Tibial artery (tissue), 4 donors: ENCODE data around the gene NEK11.

ENCODE experiments used
- DNase-seq, 2 donors: peaks; one replicate each; pipeline ENCODE4 v3.0.0-alpha.2; 2019
- H3K27ac ChIP-seq, 2 donors: fragments of 200-600 bp; sonication (generic) in 1 of 2; 1 replicate in 1 of 2; 2 replicates in 1 of 2; pipeline ENCODE4 v1.5.1; 2018 to 2019; ENCODE audit warnings: mild to moderate bottlenecking in 1 of 2
- H3K27me3 ChIP-seq, 2 donors: fragments of 200-600 bp; sonication (generic) in 1 of 2; one replicate each; pipeline versions ENCODE4 v1.5.1 to v1.6.0; 2016 to 2019
- H3K36me3 ChIP-seq, 3 donors: fragments of 200-600 bp; sonication (generic) in 2 of 3; one replicate each; pipeline ENCODE4 v1.5.1; 2016 to 2019; ENCODE audit warnings: mild to moderate bottlenecking in 2 of 3
- H3K4me1 ChIP-seq, 4 donors: fragments of 200-600 bp; sonication (generic) in 2 of 4; 1 replicate in 3 of 4; 2 replicates in 1 of 4; pipeline ENCODE4 v1.5.1; 2016 to 2019
- H3K4me3 ChIP-seq, 2 donors: fragments of 200-600 bp; sonication (generic) in 1 of 2; 1 replicate in 1 of 2; 2 replicates in 1 of 2; pipeline ENCODE4 v1.5.1; 2018 to 2019; ENCODE audit warnings: mild to moderate bottlenecking in 2 of 2
- H3K9me3 ChIP-seq, 3 donors: fragments of 200-600 bp; sonication (generic) in 1 of 3; one replicate each; pipeline ENCODE4 v1.5.1; 2016 to 2019
- intact Hi-C: fragments of 100-400 bp; cut with DNase I; formaldehyde crosslinking; loops from one replicate; pipeline ENCODE4 v1.15.0; 2023; ENCODE audit warnings: low total_unique reads
- TF ChIP-seq, protein P1 (sequence below), 2 experiments: fragments of 200-600 bp in 1 of 2; fragments of 450-650 bp in 1 of 2; IDR thresholded peaks; one replicate each; pipeline ENCODE4 v1.5.1; 2017 to 2019; ENCODE audit warnings: antibody characterized with exemption in 2 of 2, mild to moderate bottlenecking in 1 of 2, moderate library complexity in 1 of 2

Gene NEK11

DNA sequence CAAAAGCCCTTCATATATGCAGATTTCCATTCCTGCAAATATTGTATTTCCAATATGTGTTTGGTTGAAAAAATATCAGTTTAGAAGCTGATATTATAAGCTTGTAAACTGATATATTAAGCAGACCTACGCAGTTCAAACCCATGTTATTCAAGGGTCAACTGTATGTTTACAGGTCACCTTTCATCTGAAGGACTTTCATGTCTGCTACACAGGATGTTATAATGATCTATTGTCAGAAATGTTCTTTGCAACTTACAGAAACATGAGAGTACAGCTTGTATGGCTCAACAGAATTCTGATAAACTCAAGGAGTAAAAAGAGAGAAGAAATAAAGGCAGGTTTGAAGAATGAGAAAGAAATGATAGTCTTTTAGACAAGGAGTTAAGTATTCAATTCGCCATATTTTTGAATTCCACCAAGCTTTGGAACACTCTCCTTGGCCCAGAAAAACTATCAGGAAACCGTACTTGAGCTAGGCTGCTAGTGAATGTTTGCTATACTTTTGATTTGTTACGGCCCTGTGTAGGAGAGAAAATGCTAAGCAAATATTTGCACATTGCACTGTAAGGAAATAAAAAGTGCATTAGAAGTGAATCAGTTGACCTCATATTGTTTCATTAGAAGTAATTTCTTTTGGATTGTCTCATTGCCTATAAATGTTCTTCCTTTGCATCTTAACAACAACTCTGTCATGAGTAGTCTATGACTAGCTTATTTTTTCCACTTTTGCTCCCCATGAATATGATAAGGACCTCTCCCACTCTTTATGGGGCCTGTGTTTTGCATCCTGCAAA is 81.2 kb downstream of the NEK11 start:
- Histone ChIP-seq H3K4me3 (no peak overlapping the region), H3K9me3 (no peaks in the 10 kb centered on the region), H3K27ac (no peak overlapping the region), H3K27me3 (no peaks in the 10 kb centered on the region), H3K36me3 (peaks cover 0 to 7% (median 3%) of the 10 kb centered on the region in 3 donors), H3K4me1 (no peaks in the 10 kb centered on the region)
- TF ChIP-seq, protein P1, sequence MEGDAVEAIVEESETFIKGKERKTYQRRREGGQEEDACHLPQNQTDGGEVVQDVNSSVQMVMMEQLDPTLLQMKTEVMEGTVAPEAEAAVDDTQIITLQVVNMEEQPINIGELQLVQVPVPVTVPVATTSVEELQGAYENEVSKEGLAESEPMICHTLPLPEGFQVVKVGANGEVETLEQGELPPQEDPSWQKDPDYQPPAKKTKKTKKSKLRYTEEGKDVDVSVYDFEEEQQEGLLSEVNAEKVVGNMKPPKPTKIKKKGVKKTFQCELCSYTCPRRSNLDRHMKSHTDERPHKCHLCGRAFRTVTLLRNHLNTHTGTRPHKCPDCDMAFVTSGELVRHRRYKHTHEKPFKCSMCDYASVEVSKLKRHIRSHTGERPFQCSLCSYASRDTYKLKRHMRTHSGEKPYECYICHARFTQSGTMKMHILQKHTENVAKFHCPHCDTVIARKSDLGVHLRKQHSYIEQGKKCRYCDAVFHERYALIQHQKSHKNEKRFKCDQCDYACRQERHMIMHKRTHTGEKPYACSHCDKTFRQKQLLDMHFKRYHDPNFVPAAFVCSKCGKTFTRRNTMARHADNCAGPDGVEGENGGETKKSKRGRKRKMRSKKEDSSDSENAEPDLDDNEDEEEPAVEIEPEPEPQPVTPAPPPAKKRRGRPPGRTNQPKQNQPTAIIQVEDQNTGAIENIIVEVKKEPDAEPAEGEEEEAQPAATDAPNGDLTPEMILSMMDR (IDR thresholded peaks at IDR 0.05) = no peak
- no peak for DNase-seq
- intact Hi-C loops = no loop called here

DNA sequence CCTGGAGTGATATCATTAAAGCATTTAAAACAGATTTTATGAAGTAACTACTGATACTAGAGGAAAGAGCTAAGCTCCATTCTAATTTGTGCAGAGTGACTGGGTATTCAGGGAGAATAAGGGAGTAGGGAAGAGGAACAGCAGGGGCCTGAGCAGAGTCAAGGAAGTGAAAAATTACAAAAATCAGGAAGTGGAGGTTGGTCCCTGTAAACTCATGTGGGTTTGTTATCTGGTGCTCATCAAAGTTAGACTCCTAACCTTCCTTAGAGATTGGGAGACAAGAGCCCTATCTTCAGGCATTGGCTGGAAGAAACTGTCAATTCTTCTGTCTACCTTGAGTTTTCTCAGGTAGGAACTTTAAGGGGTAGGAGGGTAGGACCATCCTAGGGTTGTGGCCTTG is 82.5 kb downstream of the NEK11 start:
- H3K36me3 ChIP-seq = peaks cover 0 to 3% (median 3%) of the 10 kb centered on the region in 3 donors
- no peaks in the 10 kb centered on the region for H3K9me3 ChIP-seq
- no peak overlapping the region for H3K4me3 ChIP-seq
- TF ChIP-seq, protein P1 (IDR thresholded peaks at IDR 0.05) = no peak
- H3K27me3 ChIP-seq = no peaks in the 10 kb centered on the region
- no peak for DNase-seq
- H3K4me1 ChIP-seq = no peaks in the 10 kb centered on the region
- intact Hi-C loops = no loop called here
- H3K27ac ChIP-seq = no peak overlapping the region

DNA sequence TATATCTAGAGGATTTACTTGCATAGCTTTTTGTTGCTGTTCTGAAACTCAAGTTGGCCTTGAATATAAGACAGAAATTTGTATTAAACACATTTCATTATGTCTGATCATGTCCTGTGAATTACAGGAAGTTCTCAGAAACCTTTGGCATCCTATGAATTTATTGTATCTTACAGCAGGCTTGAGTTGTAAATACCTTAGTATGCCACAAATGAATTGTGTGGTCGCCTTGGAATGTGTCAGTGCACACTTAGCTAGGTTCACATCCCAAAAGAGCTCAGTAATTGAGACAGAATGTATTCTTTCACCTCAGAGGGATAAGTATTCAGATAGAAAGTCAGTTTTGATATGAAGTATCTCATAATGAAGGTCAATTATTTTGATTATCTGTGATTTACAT is 83.4 kb downstream of the NEK11 start:
- H3K27me3 ChIP-seq = no peaks in the 10 kb centered on the region
- TF ChIP-seq, protein P1 (IDR thresholded peaks at IDR 0.05) = no peak
- H3K36me3 ChIP-seq = peaks cover 0 to 3% (median 2%) of the 10 kb centered on the region in 3 donors
- H3K4me3 ChIP-seq = no peak overlapping the region
- intact Hi-C loops = no loop called here
- H3K4me1 ChIP-seq = no peaks in the 10 kb centered on the region
- no peak overlapping the region for H3K27ac ChIP-seq
- no peaks in the 10 kb centered on the region for H3K9me3 ChIP-seq
- no peak for DNase-seq

DNA sequence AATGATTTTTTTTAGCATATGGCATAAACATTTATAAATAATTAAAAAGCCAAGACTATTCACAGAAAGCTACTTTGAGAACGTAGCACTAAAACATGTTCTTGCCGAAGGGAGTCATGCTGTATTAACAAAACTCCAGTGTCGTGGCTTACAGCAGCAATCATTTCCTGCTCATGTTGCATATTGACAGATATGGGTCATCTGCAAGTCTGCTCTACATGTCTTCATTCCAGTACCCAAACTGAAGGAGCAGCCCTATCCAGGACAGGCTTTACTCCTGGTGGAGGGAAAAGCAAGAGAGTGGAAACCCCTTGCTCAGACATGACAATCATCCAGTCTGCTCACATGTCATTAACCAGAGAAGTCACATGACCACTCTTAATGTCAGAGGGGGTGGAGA is 87.6 kb downstream of the NEK11 start:
- TF ChIP-seq, protein P1 (IDR thresholded peaks at IDR 0.05) = no peak
- no peaks in the 10 kb centered on the region for H3K4me1 ChIP-seq
- no peak for DNase-seq
- peaks cover 0 to 4% (median 0%) of the 10 kb centered on the region in 3 donors for H3K9me3 ChIP-seq
- intact Hi-C loops = no loop called here
- H3K27ac ChIP-seq = no peak overlapping the region
- no peaks in the 10 kb centered on the region for H3K27me3 ChIP-seq
- H3K36me3 ChIP-seq = peaks cover 0 to 3% (median 0%) of the 10 kb centered on the region in 3 donors
- no peak overlapping the region for H3K4me3 ChIP-seq

DNA sequence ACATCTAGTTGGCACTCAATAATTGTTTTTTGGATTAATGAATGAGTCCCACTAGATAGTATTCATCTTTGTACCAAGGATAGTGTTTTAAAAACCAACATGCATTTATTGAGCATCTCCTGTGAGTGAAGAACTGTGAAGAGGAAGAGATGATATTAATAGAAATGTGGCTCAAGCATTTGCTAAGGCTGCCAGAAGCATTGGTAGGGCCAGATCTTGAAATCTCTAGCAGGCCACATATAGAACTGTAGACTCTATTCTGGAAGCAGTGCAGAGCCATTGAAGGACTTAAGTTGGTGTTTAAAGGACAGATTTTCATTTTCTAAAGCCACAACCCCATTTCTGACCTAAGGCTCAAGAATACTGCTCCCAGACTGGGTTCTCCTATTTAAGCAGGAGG is 99.0 kb downstream of the NEK11 start:
- Histone ChIP-seq H3K4me3 (no peak overlapping the region), H3K36me3 (peaks cover 0 to 11% (median 7%) of the 10 kb centered on the region in 3 donors), H3K4me1 (no peaks in the 10 kb centered on the region), H3K9me3 (peaks cover 0 to 19% (median 0%) of the 10 kb centered on the region in 3 donors), H3K27ac (no peak overlapping the region), H3K27me3 (no peaks in the 10 kb centered on the region)
- TF ChIP-seq, protein P1 (IDR thresholded peaks at IDR 0.05) = no peak
- intact Hi-C loops = no loop called here
- DNase-seq = no peak
